ENCODE data around the gene TRIM56.

GRCh38 chr7:101075646-101076045, 9.6 kb upstream of the TRIM56 start:
- TF ChIP-seq, protein P1, sequence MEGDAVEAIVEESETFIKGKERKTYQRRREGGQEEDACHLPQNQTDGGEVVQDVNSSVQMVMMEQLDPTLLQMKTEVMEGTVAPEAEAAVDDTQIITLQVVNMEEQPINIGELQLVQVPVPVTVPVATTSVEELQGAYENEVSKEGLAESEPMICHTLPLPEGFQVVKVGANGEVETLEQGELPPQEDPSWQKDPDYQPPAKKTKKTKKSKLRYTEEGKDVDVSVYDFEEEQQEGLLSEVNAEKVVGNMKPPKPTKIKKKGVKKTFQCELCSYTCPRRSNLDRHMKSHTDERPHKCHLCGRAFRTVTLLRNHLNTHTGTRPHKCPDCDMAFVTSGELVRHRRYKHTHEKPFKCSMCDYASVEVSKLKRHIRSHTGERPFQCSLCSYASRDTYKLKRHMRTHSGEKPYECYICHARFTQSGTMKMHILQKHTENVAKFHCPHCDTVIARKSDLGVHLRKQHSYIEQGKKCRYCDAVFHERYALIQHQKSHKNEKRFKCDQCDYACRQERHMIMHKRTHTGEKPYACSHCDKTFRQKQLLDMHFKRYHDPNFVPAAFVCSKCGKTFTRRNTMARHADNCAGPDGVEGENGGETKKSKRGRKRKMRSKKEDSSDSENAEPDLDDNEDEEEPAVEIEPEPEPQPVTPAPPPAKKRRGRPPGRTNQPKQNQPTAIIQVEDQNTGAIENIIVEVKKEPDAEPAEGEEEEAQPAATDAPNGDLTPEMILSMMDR (IDR thresholded peaks at IDR 0.05): no peak
- TF ChIP-seq TCF7 (CRISPR knock-in tag; IDR thresholded peaks at IDR 0.05; ENCODE audit: low read depth) (no peak), CREM (CRISPR knock-in tag; IDR thresholded peaks at IDR 0.05) (no peak), USF2 (CRISPR knock-in tag; IDR thresholded peaks at IDR 0.05) (no peak), RORB (CRISPR knock-in tag; IDR thresholded peaks at IDR 0.05) (no peak), CREB1 (CRISPR knock-in tag; IDR thresholded peaks at IDR 0.05) (no peak), FOXP1 (CRISPR knock-in tag; IDR thresholded peaks at IDR 0.05; ENCODE audit: borderline replicate concordance) (no peak), ELF4 (CRISPR knock-in tag; IDR thresholded peaks at IDR 0.05; ENCODE audit: low read depth) (no peak)
- TF ChIP-seq, protein P2, sequence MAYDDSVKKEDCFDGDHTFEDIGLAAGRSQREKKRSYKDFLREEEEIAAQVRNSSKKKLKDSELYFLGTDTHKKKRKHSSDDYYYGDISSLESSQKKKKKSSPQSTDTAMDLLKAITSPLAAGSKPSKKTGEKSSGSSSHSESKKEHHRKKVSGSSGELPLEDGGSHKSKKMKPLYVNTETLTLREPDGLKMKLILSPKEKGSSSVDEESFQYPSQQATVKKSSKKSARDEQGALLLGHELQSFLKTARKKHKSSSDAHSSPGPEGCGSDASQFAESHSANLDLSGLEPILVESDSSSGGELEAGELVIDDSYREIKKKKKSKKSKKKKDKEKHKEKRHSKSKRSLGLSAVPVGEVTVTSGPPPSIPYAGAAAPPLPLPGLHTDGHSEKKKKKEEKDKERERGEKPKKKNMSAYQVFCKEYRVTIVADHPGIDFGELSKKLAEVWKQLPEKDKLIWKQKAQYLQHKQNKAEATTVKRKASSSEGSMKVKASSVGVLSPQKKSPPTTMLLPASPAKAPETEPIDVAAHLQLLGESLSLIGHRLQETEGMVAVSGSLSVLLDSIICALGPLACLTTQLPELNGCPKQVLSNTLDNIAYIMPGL (CRISPR knock-in tag; IDR thresholded peaks at IDR 0.05): no peak
